ENCODE data around the gene FRRS1L. TPM values are rescaled to one million over a fixed set of nuclear protein-coding genes. Genes with fewer than 3 reads are reported as not detected.

FRRS1L gene
- total RNA-seq, 1 experiment from 2014 or later = not detected

DNA sequence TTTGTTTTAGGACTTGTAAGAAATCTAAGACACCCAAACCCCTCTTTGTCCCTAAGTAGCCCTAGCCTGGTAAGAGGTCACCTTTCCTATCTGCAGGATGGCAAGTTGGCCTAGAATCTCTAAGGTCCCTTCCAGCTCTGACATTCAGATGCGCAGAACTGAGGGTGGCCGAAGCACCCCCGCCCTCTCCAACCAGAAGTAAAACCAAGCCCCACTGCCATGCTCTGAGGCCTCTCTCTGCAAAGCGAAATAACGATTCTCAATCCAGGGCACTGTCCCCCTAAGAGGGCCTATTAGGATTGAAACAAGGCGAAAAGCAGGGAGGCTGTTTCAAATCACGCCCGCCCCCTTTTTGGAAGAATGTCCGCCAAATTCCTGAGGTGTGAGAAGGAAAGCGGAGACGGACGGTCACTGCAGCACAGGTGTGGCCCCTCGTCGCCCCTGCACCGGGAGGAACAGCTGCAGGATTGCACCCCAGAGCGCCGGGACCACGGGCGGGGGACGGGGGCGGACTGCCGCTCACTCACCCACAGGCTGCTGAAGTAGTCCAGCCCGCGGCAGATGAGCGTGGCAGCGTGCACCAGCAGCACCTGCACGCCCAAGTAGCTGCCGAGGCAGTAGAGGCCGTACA lies 48.1 kb downstream of the FRRS1L start:
- DNase-seq = peak in 1 of 2 experiments; percentile 44
- Histone ChIP-seq H3F3A (ENCODE audit: insufficient read depth, low read depth) (peaks cover 7% of the 10 kb centered on the region; the same call in 1 of the 2 replicates), H3K79me2 (ENCODE audit: low read depth) (peaks cover 59% of the 10 kb centered on the region), H3K4me2 (peak overlapping the region; percentile 85), H3K27ac (peak overlapping the region; percentile 38), H3K9me3 (ENCODE audit: insufficient read depth, low read depth) (no peaks in the 10 kb centered on the region), H3K36me3 (ENCODE audit: low read depth) (0 out of 2 replicates have a peak, but pooled peaks cover 10% of the 10 kb centered on the region), H3K9me2 (ENCODE audit: insufficient read depth) (no peaks in the 10 kb centered on the region; the same call in 1 of the 2 replicates), H3K4me1 (replicated peaks; ENCODE audit: insufficient read depth) (peaks cover 42% of the 10 kb centered on the region), H4K20me1 (ENCODE audit: insufficient read depth) (peaks cover 20% of the 10 kb centered on the region), H2AFZ (peak overlapping the region; percentile 89), H3K27me3 (ENCODE audit: insufficient read depth, low read depth) (no peaks in the 10 kb centered on the region), H3K4me3 (peak overlapping the region; percentile 81)
- POLR2A ChIA-PET (ENCODE audit: unreplicated experiment) = interaction anchor here (0.5 to 0.6 kb wide), 4 partner anchors 7 to 334 kb away, joined by 3 to 14 read pairs (median 4); no protein-coding TSS in a partner anchor
- intact Hi-C loops (cut with micrococcal nuclease; ENCODE audit: unreplicated experiment) = loop anchor here (1.0 to 5.0 kb wide), 4 partner anchors 21 to 198 kb away; no protein-coding TSS in a partner anchor
- TF ChIP-seq EZH2 (IDR thresholded peaks at IDR 0.05; ENCODE audit: low read depth) = no peak
- TF ChIP-seq CTCF (conservative IDR thresholded peaks at IDR 0.05) = no peak
- BruUV-seq (replicated peaks) = TSS peak; percentile 31
- CTCF ChIA-PET = interaction anchor here (0.6 kb wide), 1 partner anchor 349 kb away, joined by 3 read pairs; no protein-coding TSS in a partner anchor

GRCh38 chr9:109117856-109118807 lies 48.9 kb downstream of the FRRS1L start:
- intact Hi-C loops (cut with micrococcal nuclease; ENCODE audit: unreplicated experiment) = loop anchor here (1.0 to 5.0 kb wide), 2 partner anchors 53 to 199 kb away; no protein-coding TSS in a partner anchor
- Histone ChIP-seq H3K79me2 (ENCODE audit: low read depth) (peaks cover 67% of the 10 kb centered on the region), H3K4me3 (peak overlapping the region; percentile 81), H4K20me1 (ENCODE audit: insufficient read depth) (peaks cover 20% of the 10 kb centered on the region), H3K27ac (peak overlapping the region; percentile 38), H3F3A (ENCODE audit: insufficient read depth, low read depth) (peaks cover 7% of the 10 kb centered on the region; the same call in 1 of the 2 replicates), H3K9me3 (ENCODE audit: insufficient read depth, low read depth) (no peaks in the 10 kb centered on the region), H2AFZ (peak overlapping the region; percentile 89; the same call in 1 of the 2 replicates), H3K4me2 (peak overlapping the region; percentile 85), H3K9me2 (ENCODE audit: insufficient read depth) (no peaks in the 10 kb centered on the region; the same call in 1 of the 2 replicates), H3K4me1 (replicated peaks; ENCODE audit: insufficient read depth) (peaks cover 50% of the 10 kb centered on the region), H3K27me3 (ENCODE audit: insufficient read depth, low read depth) (no peaks in the 10 kb centered on the region), H3K36me3 (ENCODE audit: low read depth) (0 out of 2 replicates have a peak, but pooled peaks cover 10% of the 10 kb centered on the region)
- TF ChIP-seq EZH2 (IDR thresholded peaks at IDR 0.05; ENCODE audit: low read depth) = no peak
- TF ChIP-seq CTCF (conservative IDR thresholded peaks at IDR 0.05) = no peak
- ChIA-PET CTCF (interaction anchor here (0.5 to 0.6 kb wide), 3 partner anchors 68 to 350 kb away, joined by 3 read pairs; no protein-coding TSS in a partner anchor), POLR2A (ENCODE audit: unreplicated experiment) (interaction anchor here (0.5 to 0.6 kb wide), 5 partner anchors 8 to 335 kb away, joined by 3 to 14 read pairs (median 4); no protein-coding TSS in a partner anchor)
- no TSS peak for BruUV-seq (replicated peaks)
- peak in 1 of 2 experiments; percentile 75 for DNase-seq

Data from PC-9 (cell line).